ENCODE data around the gene KIF2B. TPM values are rescaled to one million over a fixed set of nuclear protein-coding genes. Genes with fewer than 3 reads are reported as not detected.
"Not testable (repeated sequence)": the region's sequence is repeated elsewhere in the genome, so short reads cannot be mapped to it uniquely, and the experiment has no call there.

The KIF2B gene
- total and polyA plus RNA-seq, 2 experiments from 2014 or later, result 0.08 TPM; not detected in 1

DNA sequence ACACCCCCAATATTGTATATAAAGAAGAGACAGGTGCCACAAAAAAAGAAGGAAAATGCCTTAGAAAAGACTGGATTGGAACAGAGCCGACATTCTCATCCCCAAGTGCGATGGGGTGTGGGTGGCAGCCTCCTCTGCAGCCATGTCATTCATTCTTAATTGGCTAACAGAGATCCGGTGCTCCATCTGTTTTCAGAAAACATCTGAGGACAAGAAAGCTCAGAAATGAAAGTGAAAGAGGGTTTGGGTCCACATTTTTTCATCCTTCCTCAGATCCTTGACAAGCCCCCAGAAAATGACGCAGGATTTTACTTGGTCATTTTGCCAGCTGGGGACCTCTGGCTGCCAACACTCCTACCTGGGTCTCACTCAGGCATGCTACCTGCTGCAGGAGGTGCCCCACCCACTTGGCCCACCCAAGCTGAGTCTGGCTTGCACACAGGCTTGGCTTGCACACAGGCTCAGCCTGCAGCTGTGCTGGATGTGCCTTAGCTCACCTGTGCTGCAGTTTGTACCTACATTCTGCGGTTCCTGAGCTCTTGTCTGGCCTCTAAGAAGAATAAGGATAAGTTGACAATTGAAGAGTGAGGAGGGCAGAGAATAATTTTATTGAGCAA lies 21.9 kb downstream of the KIF2B start (continued):
- TF ChIP-seq ZNF331 (CRISPR knock-in tag; IDR thresholded peaks at IDR 0.05; ENCODE audit: low read depth), result no peak
- TF ChIP-seq STAT1 (IDR thresholded peaks at IDR 0.05; ENCODE audit: unreplicated experiment), result no peak
- TF ChIP-seq, protein P1, sequence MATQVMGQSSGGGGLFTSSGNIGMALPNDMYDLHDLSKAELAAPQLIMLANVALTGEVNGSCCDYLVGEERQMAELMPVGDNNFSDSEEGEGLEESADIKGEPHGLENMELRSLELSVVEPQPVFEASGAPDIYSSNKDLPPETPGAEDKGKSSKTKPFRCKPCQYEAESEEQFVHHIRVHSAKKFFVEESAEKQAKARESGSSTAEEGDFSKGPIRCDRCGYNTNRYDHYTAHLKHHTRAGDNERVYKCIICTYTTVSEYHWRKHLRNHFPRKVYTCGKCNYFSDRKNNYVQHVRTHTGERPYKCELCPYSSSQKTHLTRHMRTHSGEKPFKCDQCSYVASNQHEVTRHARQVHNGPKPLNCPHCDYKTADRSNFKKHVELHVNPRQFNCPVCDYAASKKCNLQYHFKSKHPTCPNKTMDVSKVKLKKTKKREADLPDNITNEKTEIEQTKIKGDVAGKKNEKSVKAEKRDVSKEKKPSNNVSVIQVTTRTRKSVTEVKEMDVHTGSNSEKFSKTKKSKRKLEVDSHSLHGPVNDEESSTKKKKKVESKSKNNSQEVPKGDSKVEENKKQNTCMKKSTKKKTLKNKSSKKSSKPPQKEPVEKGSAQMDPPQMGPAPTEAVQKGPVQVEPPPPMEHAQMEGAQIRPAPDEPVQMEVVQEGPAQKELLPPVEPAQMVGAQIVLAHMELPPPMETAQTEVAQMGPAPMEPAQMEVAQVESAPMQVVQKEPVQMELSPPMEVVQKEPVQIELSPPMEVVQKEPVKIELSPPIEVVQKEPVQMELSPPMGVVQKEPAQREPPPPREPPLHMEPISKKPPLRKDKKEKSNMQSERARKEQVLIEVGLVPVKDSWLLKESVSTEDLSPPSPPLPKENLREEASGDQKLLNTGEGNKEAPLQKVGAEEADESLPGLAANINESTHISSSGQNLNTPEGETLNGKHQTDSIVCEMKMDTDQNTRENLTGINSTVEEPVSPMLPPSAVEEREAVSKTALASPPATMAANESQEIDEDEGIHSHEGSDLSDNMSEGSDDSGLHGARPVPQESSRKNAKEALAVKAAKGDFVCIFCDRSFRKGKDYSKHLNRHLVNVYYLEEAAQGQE (IDR thresholded peaks at IDR 0.05; ENCODE audit: unreplicated experiment), result no peak
- TF ChIP-seq, protein P2, sequence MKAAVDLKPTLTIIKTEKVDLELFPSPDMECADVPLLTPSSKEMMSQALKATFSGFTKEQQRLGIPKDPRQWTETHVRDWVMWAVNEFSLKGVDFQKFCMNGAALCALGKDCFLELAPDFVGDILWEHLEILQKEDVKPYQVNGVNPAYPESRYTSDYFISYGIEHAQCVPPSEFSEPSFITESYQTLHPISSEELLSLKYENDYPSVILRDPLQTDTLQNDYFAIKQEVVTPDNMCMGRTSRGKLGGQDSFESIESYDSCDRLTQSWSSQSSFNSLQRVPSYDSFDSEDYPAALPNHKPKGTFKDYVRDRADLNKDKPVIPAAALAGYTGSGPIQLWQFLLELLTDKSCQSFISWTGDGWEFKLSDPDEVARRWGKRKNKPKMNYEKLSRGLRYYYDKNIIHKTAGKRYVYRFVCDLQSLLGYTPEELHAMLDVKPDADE (IDR thresholded peaks at IDR 0.05), result no peak
- no peak for TF ChIP-seq JUNB (IDR thresholded peaks at IDR 0.05; ENCODE audit: unreplicated experiment)

DNA sequence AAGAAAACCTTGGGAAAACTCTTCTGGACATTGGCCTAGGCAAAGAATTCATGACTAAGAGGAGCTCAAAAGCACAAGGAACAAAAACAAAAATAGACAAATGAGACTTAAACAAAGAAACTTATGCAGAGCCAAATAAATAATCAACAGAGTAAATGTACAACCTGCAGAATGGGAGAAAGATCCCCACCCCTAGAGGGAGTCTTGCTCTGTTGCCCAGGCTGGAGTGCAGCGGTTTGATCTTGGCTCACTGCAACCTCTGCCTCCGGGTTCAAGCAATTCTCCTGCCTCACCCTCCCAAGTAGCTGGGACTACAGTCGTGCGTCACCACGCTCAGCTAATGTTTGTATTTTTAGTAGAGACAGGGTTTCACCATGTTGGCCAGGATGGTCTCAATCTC lies 48.4 kb downstream of the KIF2B start:
- not testable (repeated sequence) for H3K27ac Mint-ChIP-seq; H3K4me3 Mint-ChIP-seq; H3K4me1 Mint-ChIP-seq; H3K9me2 ChIP-seq (ENCODE audit: insufficient read depth); H3K4me2 ChIP-seq; H3K79me2 ChIP-seq (replicated peaks; ENCODE audit: insufficient read depth); DNase-seq (ENCODE audit: low spot score); H3K4me1 ChIP-seq (ENCODE audit: insufficient read depth); H3K27me3 ChIP-seq (ENCODE audit: insufficient read depth); H3K4me3 ChIP-seq; H4K20me1 ChIP-seq (replicated peaks; ENCODE audit: insufficient read depth); H2AFZ ChIP-seq; H3F3A ChIP-seq (replicated peaks; ENCODE audit: low read depth); ATAC-seq; H3K9me3 Mint-ChIP-seq; H3K27ac ChIP-seq (ENCODE audit: low read depth); H3K36me3 ChIP-seq (ENCODE audit: insufficient read depth); H3K27me3 Mint-ChIP-seq (ENCODE audit: insufficient read depth, low read depth, poor library complexity); H3K36me3 Mint-ChIP-seq (ENCODE audit: low read depth)
- TF ChIP-seq, protein P3, sequence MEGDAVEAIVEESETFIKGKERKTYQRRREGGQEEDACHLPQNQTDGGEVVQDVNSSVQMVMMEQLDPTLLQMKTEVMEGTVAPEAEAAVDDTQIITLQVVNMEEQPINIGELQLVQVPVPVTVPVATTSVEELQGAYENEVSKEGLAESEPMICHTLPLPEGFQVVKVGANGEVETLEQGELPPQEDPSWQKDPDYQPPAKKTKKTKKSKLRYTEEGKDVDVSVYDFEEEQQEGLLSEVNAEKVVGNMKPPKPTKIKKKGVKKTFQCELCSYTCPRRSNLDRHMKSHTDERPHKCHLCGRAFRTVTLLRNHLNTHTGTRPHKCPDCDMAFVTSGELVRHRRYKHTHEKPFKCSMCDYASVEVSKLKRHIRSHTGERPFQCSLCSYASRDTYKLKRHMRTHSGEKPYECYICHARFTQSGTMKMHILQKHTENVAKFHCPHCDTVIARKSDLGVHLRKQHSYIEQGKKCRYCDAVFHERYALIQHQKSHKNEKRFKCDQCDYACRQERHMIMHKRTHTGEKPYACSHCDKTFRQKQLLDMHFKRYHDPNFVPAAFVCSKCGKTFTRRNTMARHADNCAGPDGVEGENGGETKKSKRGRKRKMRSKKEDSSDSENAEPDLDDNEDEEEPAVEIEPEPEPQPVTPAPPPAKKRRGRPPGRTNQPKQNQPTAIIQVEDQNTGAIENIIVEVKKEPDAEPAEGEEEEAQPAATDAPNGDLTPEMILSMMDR (conservative IDR thresholded peaks at IDR 0.05; ENCODE audit: low read depth in 2 of 2), result peak in 1 of 2 experiments; percentile 12; a peak in 1 of 4 replicates

Data from GM23338 (cell line).